Activated naive CD8-positive, alpha-beta T cell treated with anti-CD3 and anti-CD28 coated beads for 36 hours (primary cell): ENCODE measurements around the gene EFR3B. TPM values are rescaled to one million over a fixed set of nuclear protein-coding genes. Genes with fewer than 3 reads are reported as not detected.
"Not testable (repeated sequence)": the region's sequence is repeated elsewhere in the genome, so short reads cannot be mapped to it uniquely, and the experiment has no call there.

Experiments used
- DNase-seq: peaks from one replicate; pipeline ENCODE4 v3.0.0; 2021
- H3K27ac Mint-ChIP-seq: one replicate; pipeline ENCODE4 v1.8.0; 2022; ENCODE audit warnings: mild to moderate bottlenecking, moderate library complexity, mixed read lengths
- H3K27me3 Mint-ChIP-seq: one replicate; pipeline ENCODE4 v1.8.0; 2022; ENCODE audit warnings: mild to moderate bottlenecking, mixed read lengths
- H3K36me3 Mint-ChIP-seq: one replicate; pipeline ENCODE4 v1.8.0; 2021; ENCODE audit warnings: mild to moderate bottlenecking, mixed read lengths
- H3K4me1 Mint-ChIP-seq: one replicate; pipeline ENCODE4 v1.8.0; 2021; ENCODE audit warnings: mixed read lengths
- H3K4me3 Mint-ChIP-seq: one replicate; pipeline ENCODE4 v1.8.0; 2022; ENCODE audit warnings: mild to moderate bottlenecking, moderate library complexity, mixed read lengths
- H3K9me3 Mint-ChIP-seq: one replicate; pipeline ENCODE4 v1.8.0; 2022; ENCODE audit warnings: mixed read lengths
- total RNA-seq, 2 experiments: library from RNA; stranded (reverse); gene quantifications; one replicate each; pipeline ENCODE4 v1.2.3, GENCODE V29; 2021

EFR3B gene
- total RNA-seq = under 1 TPM; 0.06 to 0.08 TPM

- H3K9me3 Mint-ChIP-seq = no peaks in the 10 kb centered on the region
- DNase-seq = peak; percentile 91
- H3K36me3 Mint-ChIP-seq = no peaks in the 10 kb centered on the region
- peaks cover 46% of the 10 kb centered on the region for H3K27me3 Mint-ChIP-seq
- H3K27ac Mint-ChIP-seq = no peak within 1 kb of the TSS
- peak within 1 kb of the TSS; percentile 78 for H3K4me3 Mint-ChIP-seq
- peaks cover 21% of the 10 kb centered on the region for H3K4me1 Mint-ChIP-seq
Measured at GRCh38 chr2:25041928-25042320, at the start of gene EFR3B. Gene EFR3B (plus strand): TSS chr2:25042076. CDS start chr2:25042313, 237 bp downstream.

- no peak overlapping the region for H3K4me3 Mint-ChIP-seq
- no peaks in the 10 kb centered on the region for H3K9me3 Mint-ChIP-seq
- no peak overlapping the region for H3K27ac Mint-ChIP-seq
Measured at GRCh38 chr2:24993406-24994145, 48.3 kb upstream of the EFR3B start.

GRCh38 chr2:24994146-24994724 is 47.6 kb upstream of the EFR3B start:
- H3K27me3 Mint-ChIP-seq = peaks cover 13% of the 10 kb centered on the region

More at GRCh38 chr2:24993406-24994145, 48.3 kb upstream of the EFR3B start:
- no peaks in the 10 kb centered on the region for H3K36me3 Mint-ChIP-seq
- peaks cover 13% of the 10 kb centered on the region for H3K27me3 Mint-ChIP-seq
- DNase-seq = no peak
- no peaks in the 10 kb centered on the region for H3K4me1 Mint-ChIP-seq

GRCh38 chr2:24999097-24999496 is 42.8 kb upstream of the EFR3B start:
- H3K27ac Mint-ChIP-seq, H3K36me3 Mint-ChIP-seq, H3K9me3 Mint-ChIP-seq, H3K27me3 Mint-ChIP-seq, H3K4me1 Mint-ChIP-seq, DNase-seq, H3K4me3 Mint-ChIP-seq: not testable (repeated sequence)

More at GRCh38 chr2:24994146-24994724, 47.6 kb upstream of the EFR3B start:
- DNase-seq = no peak
- Mint-ChIP-seq H3K4me1 (no peaks in the 10 kb centered on the region), H3K36me3 (no peaks in the 10 kb centered on the region), H3K27ac (no peak overlapping the region), H3K9me3 (no peaks in the 10 kb centered on the region), H3K4me3 (no peak overlapping the region)

- Mint-ChIP-seq H3K4me3 (no peak overlapping the region), H3K4me1 (no peaks in the 10 kb centered on the region), H3K27ac (no peak overlapping the region), H3K36me3 (no peaks in the 10 kb centered on the region), H3K9me3 (no peaks in the 10 kb centered on the region), H3K27me3 (no peaks in the 10 kb centered on the region)
- no peak for DNase-seq
Measured at GRCh38 chr2:25000036-25000435, 41.8 kb upstream of the EFR3B start.

GRCh38 chr2:25000503-25001324 is 41.2 kb upstream of the EFR3B start:
- H3K9me3 Mint-ChIP-seq = no peaks in the 10 kb centered on the region
- DNase-seq = no peak
- no peak overlapping the region for H3K27ac Mint-ChIP-seq
- no peak overlapping the region for H3K4me3 Mint-ChIP-seq
- H3K4me1 Mint-ChIP-seq = no peaks in the 10 kb centered on the region
- H3K36me3 Mint-ChIP-seq = no peaks in the 10 kb centered on the region
- no peaks in the 10 kb centered on the region for H3K27me3 Mint-ChIP-seq

GRCh38 chr2:25001325-25001637 is 40.6 kb upstream of the EFR3B start:
- Mint-ChIP-seq H3K27ac (no peak overlapping the region), H3K9me3 (no peaks in the 10 kb centered on the region), H3K4me3 (no peak overlapping the region), H3K4me1 (no peaks in the 10 kb centered on the region), H3K36me3 (no peaks in the 10 kb centered on the region), H3K27me3 (no peaks in the 10 kb centered on the region)
- no peak for DNase-seq

- H3K9me3 Mint-ChIP-seq = no peaks in the 10 kb centered on the region
Measured at GRCh38 chr2:25002066-25002465, 39.8 kb upstream of the EFR3B start.

GRCh38 chr2:25009954-25010353 is 31.9 kb upstream of the EFR3B start:
- no peaks in the 10 kb centered on the region for H3K27me3 Mint-ChIP-seq
- H3K36me3 Mint-ChIP-seq = no peaks in the 10 kb centered on the region
- H3K4me1 Mint-ChIP-seq = no peaks in the 10 kb centered on the region
- no peak for DNase-seq
- H3K4me3 Mint-ChIP-seq = no peak overlapping the region
- no peaks in the 10 kb centered on the region for H3K9me3 Mint-ChIP-seq
- no peak overlapping the region for H3K27ac Mint-ChIP-seq

More at GRCh38 chr2:25002066-25002465, 39.8 kb upstream of the EFR3B start:
- no peak overlapping the region for H3K27ac Mint-ChIP-seq
- DNase-seq = no peak
- H3K4me3 Mint-ChIP-seq = no peak overlapping the region
- no peaks in the 10 kb centered on the region for H3K27me3 Mint-ChIP-seq
- no peaks in the 10 kb centered on the region for H3K4me1 Mint-ChIP-seq
- no peaks in the 10 kb centered on the region for H3K36me3 Mint-ChIP-seq

- DNase-seq, H3K9me3 Mint-ChIP-seq, H3K4me3 Mint-ChIP-seq, H3K27me3 Mint-ChIP-seq, H3K4me1 Mint-ChIP-seq, H3K27ac Mint-ChIP-seq, H3K36me3 Mint-ChIP-seq: not testable (repeated sequence)
Measured at GRCh38 chr2:25011342-25011741, 30.5 kb upstream of the EFR3B start.

- peaks cover 3% of the 10 kb centered on the region for H3K4me1 Mint-ChIP-seq
- H3K4me3 Mint-ChIP-seq = no peak overlapping the region
- H3K27me3 Mint-ChIP-seq = no peaks in the 10 kb centered on the region
- no peak overlapping the region for H3K27ac Mint-ChIP-seq
- H3K36me3 Mint-ChIP-seq = no peaks in the 10 kb centered on the region
- no peaks in the 10 kb centered on the region for H3K9me3 Mint-ChIP-seq
- DNase-seq = no peak
Measured at GRCh38 chr2:25014631-25015030, 27.2 kb upstream of the EFR3B start.

- H3K36me3 Mint-ChIP-seq = no peaks in the 10 kb centered on the region
- DNase-seq = no peak
- H3K27me3 Mint-ChIP-seq = peaks cover 4% of the 10 kb centered on the region
- H3K9me3 Mint-ChIP-seq = no peaks in the 10 kb centered on the region
- H3K4me1 Mint-ChIP-seq = peaks cover 3% of the 10 kb centered on the region
- no peak overlapping the region for H3K27ac Mint-ChIP-seq
- no peak overlapping the region for H3K4me3 Mint-ChIP-seq
Measured at GRCh38 chr2:25018681-25019080, 23.2 kb upstream of the EFR3B start.

- peaks cover 3% of the 10 kb centered on the region for H3K4me1 Mint-ChIP-seq
- H3K27ac Mint-ChIP-seq = no peak overlapping the region
- H3K36me3 Mint-ChIP-seq = no peaks in the 10 kb centered on the region
- no peak for DNase-seq
- H3K9me3 Mint-ChIP-seq = no peaks in the 10 kb centered on the region
- no peak overlapping the region for H3K4me3 Mint-ChIP-seq
- peaks cover 4% of the 10 kb centered on the region for H3K27me3 Mint-ChIP-seq
Measured at GRCh38 chr2:25021791-25022362, 20.0 kb upstream of the EFR3B start.

- H3K4me3 Mint-ChIP-seq = no peak overlapping the region
- peaks cover 4% of the 10 kb centered on the region for H3K27me3 Mint-ChIP-seq
- H3K9me3 Mint-ChIP-seq = no peaks in the 10 kb centered on the region
- H3K4me1 Mint-ChIP-seq = no peaks in the 10 kb centered on the region
- no peak for DNase-seq
- no peaks in the 10 kb centered on the region for H3K36me3 Mint-ChIP-seq
- no peak overlapping the region for H3K27ac Mint-ChIP-seq
Measured at GRCh38 chr2:25023333-25023732, 18.5 kb upstream of the EFR3B start.
